Panc1 (cell line): ENCODE results near the gene IL13.

Experiments used
- CTCF ChIP-seq: fragments of 450-650 bp; IDR thresholded peaks from 2 replicates; pipeline ENCODE4 v1.5.1; 2017; ENCODE audit warnings: mild to moderate bottlenecking
- SIN3A ChIP-seq: IDR thresholded peaks from 2 replicates; pipeline ENCODE4 v1.6.1; 2012; ENCODE audit warnings: low read depth, mild to moderate bottlenecking, low read length, moderate library complexity, borderline replicate concordance; ENCODE audit not compliant: insufficient read depth

- TF ChIP-seq CTCF = no peak
- no peak for TF ChIP-seq SIN3A
These were observed 46.9 kb downstream of the IL13 start for GRCh38 chr5:132704875-132705274.
